Mammary epithelial cell (primary cell): ENCODE results near the gene NHLRC4.

Experiments used
- CTCF ChIP-seq, 2 donors: IDR thresholded peaks in 1 of 2; conservative IDR thresholded peaks in 1 of 2; 2 replicates each; pipeline ENCODE4 v1.5.1; 2011 to 2012; ENCODE audit warnings: inconsistent platforms in 2 of 2, low read length in 2 of 2, mild to moderate bottlenecking in 2 of 2, control low read depth in 1 of 2, low read depth in 1 of 2; ENCODE audit not compliant: insufficient read depth in 1 of 2; ENCODE audit errors: extremely low read depth in 1 of 2
- EZH2 ChIP-seq: IDR thresholded peaks from 2 replicates; pipeline ENCODE4 v1.6.1; 2012; ENCODE audit warnings: low read length, inconsistent platforms, borderline replicate concordance

GRCh38 chr16:582218-582613, 15.4 kb downstream of the NHLRC4 start:
- TF ChIP-seq CTCF (conservative IDR thresholded peaks at IDR 0.05 in 1 of 2, IDR thresholded peaks at IDR 0.05 in 1 of 2; ENCODE audit: extremely low read depth in 1 of 2, insufficient read depth in 1 of 2, low read depth in 1 of 2, low read length in 2 of 2) (no peak), EZH2 (no peak)
